K562 (cell line): ENCODE results near the gene SLC4A1. TPM values are rescaled to one million over a fixed set of nuclear protein-coding genes. Genes with fewer than 3 reads are reported as not detected.

ENCODE experiments used
- HNRNPLL ChIP-seq: fragments of 200-400 bp; formaldehyde crosslinking; IDR thresholded peaks from 2 replicates; pipeline ENCODE4 v1.6.1; 2017; ENCODE audit warnings: low read length, low read depth, mild to moderate bottlenecking; ENCODE audit not compliant: poor library complexity, severe bottlenecking
- KAT2B ChIP-seq: IDR thresholded peaks from one replicate; pipeline ENCODE4 v1.6.1; 2012; ENCODE audit warnings: low read depth, mild to moderate bottlenecking, control low read depth, inconsistent platforms, low read length, moderate library complexity
- MAZ ChIP-seq, 2 experiments: fragments of 450-650 bp in 1 of 2; sonication (generic) in 1 of 2; formaldehyde crosslinking; IDR thresholded peaks in 1 of 2; conservative IDR thresholded peaks in 1 of 2; 2 replicates each; pipeline versions ENCODE4 v1.4.0 to v1.5.0; 2020; ENCODE audit warnings: mild to moderate bottlenecking in 1 of 2, missing genetic modification reagents in 1 of 2
- PCBP1 ChIP-seq: fragments of 200-400 bp; formaldehyde crosslinking; IDR thresholded peaks from 2 replicates; pipeline ENCODE4 v1.6.1; 2018; ENCODE audit warnings: mild to moderate bottlenecking, low read depth, low read length; ENCODE audit not compliant: poor library complexity, severe bottlenecking
- SAP30 ChIP-seq: fragments of 200-600 bp; sonication (generic); IDR thresholded peaks from 2 replicates; pipeline ENCODE4 v1.6.1; 2012; ENCODE audit warnings: borderline replicate concordance, low read depth, mild to moderate bottlenecking, moderate library complexity, low read length, control low read depth, inconsistent platforms; ENCODE audit not compliant: insufficient read depth, poor library complexity, severe bottlenecking
- SETDB1 ChIP-seq: IDR thresholded peaks from one replicate; pipeline ENCODE4 v1.6.1; 2012; ENCODE audit warnings: low read length, control low read depth, inconsistent platforms
- SMAD3 ChIP-seq: fragments of 450-650 bp; formaldehyde crosslinking; conservative IDR thresholded peaks from 2 replicates; pipeline ENCODE4 v1.4.0; 2020; ENCODE audit warnings: mild to moderate bottlenecking
- SP1 ChIP-seq: sonication (generic); formaldehyde crosslinking; IDR thresholded peaks from 2 replicates; pipeline ENCODE4 v1.8.1; 2022; ENCODE audit warnings: mild to moderate bottlenecking, missing genetic modification reagents
- U2AF2 ChIP-seq: fragments of 200-400 bp; formaldehyde crosslinking; optimal IDR thresholded peaks from 2 replicates; pipeline ENCODE3; 2017; ENCODE audit warnings: low read depth, mild to moderate bottlenecking, low read length
- ZNF175 ChIP-seq: fragments of 200-800 bp; sonication (Bioruptor generic); IDR thresholded peaks from 2 replicates; pipeline ENCODE4 v1.6.1; 2016; ENCODE audit warnings: low read depth, mild to moderate bottlenecking, missing genetic modification characterization, missing compliant biosample characterization
- ZNF347 ChIP-seq: fragments of 450-650 bp; formaldehyde crosslinking; IDR thresholded peaks from 2 replicates; pipeline ENCODE4 v1.4.0; 2020; ENCODE audit warnings: low read depth, mild to moderate bottlenecking, moderate library complexity
- ZNF444 ChIP-seq: fragments of 250-450 bp; sonication (Bioruptor Pico); IDR thresholded peaks from 2 replicates; pipeline ENCODE4 v1.4.0; 2020; ENCODE audit warnings: mild to moderate bottlenecking, moderate library complexity
- ZNF583 ChIP-seq: fragments of 250-450 bp; sonication (Bioruptor Pico); IDR thresholded peaks from 2 replicates; pipeline ENCODE4 v1.4.0; 2020
- ZNF589 ChIP-seq: fragments of 200-800 bp; sonication (Bioruptor generic); IDR thresholded peaks from 2 replicates; pipeline ENCODE4 v1.6.1; 2016; ENCODE audit warnings: low read depth, missing genetic modification characterization, missing compliant biosample characterization
- polyA plus RNA-seq, 8 experiments: library from polyadenylated mRNA; depleted of rRNA in 4 of 8; stranded (reverse) in 5 of 8; unstranded in 3 of 8; fragments of >200 nt; fragmentation: Nextera tagmentation in 2 of 8; fragmentation: Illumina TruSeq in 1 of 8; extraction: Ambion mirVana in 2 of 8; extraction: Trizol in 1 of 8; gene quantifications; 2 replicates each; pipeline versions ENCODE4 v1.2.1 to v1.2.3, GENCODE V29; 2011 to 2014; ENCODE audit warnings: inconsistent platforms in 1 of 8, missing spikeins in 1 of 8
- total RNA-seq, 7 experiments: library from RNA; depleted of rRNA in 6 of 7; stranded (reverse); fragments of >200 nt in 6 of 7; fragmentation: Illumina TruSeq in 2 of 7; extraction: Trizol in 2 of 7; gene quantifications; 2 replicates each; pipeline versions ENCODE4 v1.2.1 to v1.2.3, GENCODE V29; 2011 to 2021; ENCODE audit warnings: low replicate concordance in 1 of 7
- TF ChIP-seq, protein P1 (sequence below), 2 experiments: IDR thresholded peaks; 2 replicates each; pipeline ENCODE4 v1.6.1; 2012; ENCODE audit warnings: improper control_type of control experiment in 2 of 2, low read depth in 2 of 2, low read length in 2 of 2, borderline replicate concordance in 1 of 2
- TF ChIP-seq, protein P2 (sequence below), 2 experiments: IDR thresholded peaks in 1 of 2; conservative IDR thresholded peaks in 1 of 2; 2 replicates each; pipeline ENCODE4 v1.6.1; 2016; ENCODE audit warnings: low read depth in 2 of 2, mild to moderate bottlenecking in 1 of 2, missing compliant biosample characterization in 1 of 2, missing genetic modification characterization in 1 of 2, moderate library complexity in 1 of 2

SLC4A1 gene
- total and polyA plus RNA-seq, 9 of the 15 experiments (the other 6 are each of a cell fraction or from before 2014, with no cell fraction given): 0.14 to 1.00 (median 0.53) TPM

DNA sequence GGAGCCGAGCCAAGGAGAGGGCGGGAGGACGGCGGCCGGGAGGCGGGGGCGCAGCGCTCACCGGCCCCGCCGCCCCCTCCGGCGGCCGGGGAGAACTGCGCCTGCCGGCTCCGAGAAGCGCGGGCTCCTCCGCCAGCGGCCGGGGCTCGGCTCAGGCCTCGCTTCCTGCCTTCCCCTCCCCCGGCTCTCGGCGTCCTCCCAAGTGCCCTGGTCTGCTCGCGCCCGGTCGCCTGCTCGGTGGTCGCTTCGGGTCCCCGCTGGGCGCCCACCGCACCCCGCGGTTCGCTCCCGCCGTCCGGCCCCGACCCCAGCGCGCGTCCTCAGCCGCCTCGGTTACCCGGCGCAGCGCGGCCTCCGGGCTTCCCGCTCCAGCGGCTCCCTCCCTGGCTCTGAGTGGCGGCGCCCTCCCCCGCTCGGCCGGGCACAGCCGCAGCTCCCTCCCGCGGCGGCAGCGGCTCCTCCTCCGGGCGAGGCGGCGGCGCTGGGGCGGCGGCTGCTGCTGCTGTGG is 48.8 kb downstream of the SLC4A1 start (continued):
- peak in 1 of 2 experiments; percentile 82; a peak in 2 of 4 replicates for TF ChIP-seq MAZ (CRISPR knock-in tag; conservative IDR thresholded peaks at IDR 0.05 in 1 of 2, IDR thresholded peaks at IDR 0.05 in 1 of 2)
- TF ChIP-seq KAT2B: no peak
- no peak for TF ChIP-seq ZNF583 (CRISPR knock-in tag)
- no peak for TF ChIP-seq ZNF444 (CRISPR knock-in tag)
- no peak for TF ChIP-seq SETDB1
- 0 out of 2 replicates have a peak, but pooled peaks have one; percentile 9 for TF ChIP-seq ZNF175
- TF ChIP-seq, protein P1, sequence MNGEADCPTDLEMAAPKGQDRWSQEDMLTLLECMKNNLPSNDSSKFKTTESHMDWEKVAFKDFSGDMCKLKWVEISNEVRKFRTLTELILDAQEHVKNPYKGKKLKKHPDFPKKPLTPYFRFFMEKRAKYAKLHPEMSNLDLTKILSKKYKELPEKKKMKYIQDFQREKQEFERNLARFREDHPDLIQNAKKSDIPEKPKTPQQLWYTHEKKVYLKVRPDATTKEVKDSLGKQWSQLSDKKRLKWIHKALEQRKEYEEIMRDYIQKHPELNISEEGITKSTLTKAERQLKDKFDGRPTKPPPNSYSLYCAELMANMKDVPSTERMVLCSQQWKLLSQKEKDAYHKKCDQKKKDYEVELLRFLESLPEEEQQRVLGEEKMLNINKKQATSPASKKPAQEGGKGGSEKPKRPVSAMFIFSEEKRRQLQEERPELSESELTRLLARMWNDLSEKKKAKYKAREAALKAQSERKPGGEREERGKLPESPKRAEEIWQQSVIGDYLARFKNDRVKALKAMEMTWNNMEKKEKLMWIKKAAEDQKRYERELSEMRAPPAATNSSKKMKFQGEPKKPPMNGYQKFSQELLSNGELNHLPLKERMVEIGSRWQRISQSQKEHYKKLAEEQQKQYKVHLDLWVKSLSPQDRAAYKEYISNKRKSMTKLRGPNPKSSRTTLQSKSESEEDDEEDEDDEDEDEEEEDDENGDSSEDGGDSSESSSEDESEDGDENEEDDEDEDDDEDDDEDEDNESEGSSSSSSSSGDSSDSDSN (IDR thresholded peaks at IDR 0.05; ENCODE audit: borderline replicate concordance in 1 of 2, low read depth in 2 of 2, low read length in 2 of 2): peak; percentile 38 to 95; a peak in 3 of 4 replicates
- TF ChIP-seq SAP30: no peak
- TF ChIP-seq PCBP1: no peak
- no peak for TF ChIP-seq ZNF347 (CRISPR knock-in tag)
- TF ChIP-seq, protein P2, sequence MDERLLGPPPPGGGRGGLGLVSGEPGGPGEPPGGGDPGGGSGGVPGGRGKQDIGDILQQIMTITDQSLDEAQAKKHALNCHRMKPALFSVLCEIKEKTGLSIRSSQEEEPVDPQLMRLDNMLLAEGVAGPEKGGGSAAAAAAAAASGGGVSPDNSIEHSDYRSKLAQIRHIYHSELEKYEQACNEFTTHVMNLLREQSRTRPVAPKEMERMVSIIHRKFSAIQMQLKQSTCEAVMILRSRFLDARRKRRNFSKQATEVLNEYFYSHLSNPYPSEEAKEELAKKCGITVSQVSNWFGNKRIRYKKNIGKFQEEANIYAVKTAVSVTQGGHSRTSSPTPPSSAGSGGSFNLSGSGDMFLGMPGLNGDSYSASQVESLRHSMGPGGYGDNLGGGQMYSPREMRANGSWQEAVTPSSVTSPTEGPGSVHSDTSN (CRISPR knock-in tag; IDR thresholded peaks at IDR 0.05; ENCODE audit: low read depth): no peak
- TF ChIP-seq, protein P2 (tag; conservative IDR thresholded peaks at IDR 0.05; ENCODE audit: low read depth): no peak
- TF ChIP-seq SMAD3 (CRISPR knock-in tag): no peak
- no peak for TF ChIP-seq SP1 (CRISPR knock-in tag)
- no peak for TF ChIP-seq U2AF2
- TF ChIP-seq HNRNPLL: no peak
- TF ChIP-seq ZNF589: no peak
